HFF-Myc (cell line): ENCODE measurements around the gene PGAM1.
A peak's percentile ranks its signal among the peaks of the same experiment; 100 is the strongest.

Experiments used
- DNase-seq: peaks from one replicate; pipeline ENCODE4 v3.0.0-alpha.2; 2011; ENCODE audit warnings: low read depth; ENCODE audit errors: extremely low read depth
- H3K4me3 ChIP-seq: replicated peaks from 2 replicates; pipeline ENCODE4 v1.5.1; 2011; ENCODE audit warnings: low read depth, mild to moderate bottlenecking, control low read depth, low read length
- TF ChIP-seq, protein P1 (sequence below): IDR thresholded peaks from 2 replicates; pipeline ENCODE4 v1.5.1; 2012; ENCODE audit warnings: mild to moderate bottlenecking, low read depth, low read length, control low read depth; ENCODE audit errors: missing control alignments

The PGAM1 gene

GRCh38 chr10:97425964-97426775, at the start of gene PGAM1:
PGAM1 (plus strand) TSS chr10:97426191; CDS start chr10:97426308, 117 bp downstream.
- peak; percentile 91 for DNase-seq
- TF ChIP-seq, protein P1, sequence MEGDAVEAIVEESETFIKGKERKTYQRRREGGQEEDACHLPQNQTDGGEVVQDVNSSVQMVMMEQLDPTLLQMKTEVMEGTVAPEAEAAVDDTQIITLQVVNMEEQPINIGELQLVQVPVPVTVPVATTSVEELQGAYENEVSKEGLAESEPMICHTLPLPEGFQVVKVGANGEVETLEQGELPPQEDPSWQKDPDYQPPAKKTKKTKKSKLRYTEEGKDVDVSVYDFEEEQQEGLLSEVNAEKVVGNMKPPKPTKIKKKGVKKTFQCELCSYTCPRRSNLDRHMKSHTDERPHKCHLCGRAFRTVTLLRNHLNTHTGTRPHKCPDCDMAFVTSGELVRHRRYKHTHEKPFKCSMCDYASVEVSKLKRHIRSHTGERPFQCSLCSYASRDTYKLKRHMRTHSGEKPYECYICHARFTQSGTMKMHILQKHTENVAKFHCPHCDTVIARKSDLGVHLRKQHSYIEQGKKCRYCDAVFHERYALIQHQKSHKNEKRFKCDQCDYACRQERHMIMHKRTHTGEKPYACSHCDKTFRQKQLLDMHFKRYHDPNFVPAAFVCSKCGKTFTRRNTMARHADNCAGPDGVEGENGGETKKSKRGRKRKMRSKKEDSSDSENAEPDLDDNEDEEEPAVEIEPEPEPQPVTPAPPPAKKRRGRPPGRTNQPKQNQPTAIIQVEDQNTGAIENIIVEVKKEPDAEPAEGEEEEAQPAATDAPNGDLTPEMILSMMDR, result peak; percentile 69
- H3K4me3 ChIP-seq, result peak within 1 kb of the TSS; percentile 65

GRCh38 chr10:97376413-97376812, 49.6 kb upstream of the PGAM1 start:
- TF ChIP-seq, protein P1, result no peak
- DNase-seq, result no peak
- no peak overlapping the region for H3K4me3 ChIP-seq

DNA sequence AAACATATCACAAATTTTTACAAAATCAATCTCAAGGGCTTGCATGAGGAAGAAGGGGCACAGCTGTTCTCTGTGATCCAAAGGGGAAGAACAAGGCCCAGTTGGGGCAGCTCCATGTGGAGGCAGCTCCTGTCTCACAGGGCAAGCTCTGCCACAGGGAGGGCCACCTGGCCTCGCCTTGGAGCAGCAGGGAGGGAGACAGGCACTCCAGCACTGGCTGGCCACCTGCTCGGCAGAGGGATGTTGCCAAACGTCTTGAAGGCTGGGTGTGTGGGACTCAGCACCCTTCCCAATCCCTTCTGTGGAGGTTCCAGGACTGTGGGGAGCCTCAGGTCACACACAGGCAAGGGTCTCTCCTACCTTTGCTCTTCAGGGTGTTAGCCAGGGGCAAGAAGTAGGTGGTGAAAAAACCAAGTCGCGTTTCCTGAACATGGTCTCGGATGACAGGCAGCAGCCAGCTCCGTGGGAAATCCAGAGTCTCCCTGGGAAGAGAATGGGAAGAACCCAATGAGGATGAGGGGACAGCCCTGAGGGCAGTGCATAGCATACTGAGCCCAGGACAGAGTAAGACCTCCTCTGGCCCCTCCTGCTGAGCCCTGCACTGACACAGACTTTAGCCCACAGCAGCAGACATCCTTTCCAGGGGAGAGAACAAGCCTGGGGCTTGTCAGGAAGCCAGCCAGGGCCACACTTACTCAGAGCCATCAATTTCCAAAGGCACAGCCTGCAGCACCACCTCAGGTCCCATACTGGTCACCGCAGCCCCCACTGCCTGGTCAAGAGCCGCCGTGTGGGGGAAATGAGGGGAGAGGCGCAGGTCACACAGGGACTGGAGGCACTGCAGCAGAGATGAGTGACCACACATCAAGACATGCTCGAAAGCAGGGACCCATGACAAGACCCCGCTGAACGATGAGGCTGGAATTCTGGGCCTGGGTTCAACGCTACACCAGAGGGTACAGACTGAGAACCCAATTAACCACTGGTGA, 46.8 kb upstream of the PGAM1 start:
- no peak for DNase-seq
- H3K4me3 ChIP-seq, result no peak overlapping the region
- TF ChIP-seq, protein P1, result no peak

DNA sequence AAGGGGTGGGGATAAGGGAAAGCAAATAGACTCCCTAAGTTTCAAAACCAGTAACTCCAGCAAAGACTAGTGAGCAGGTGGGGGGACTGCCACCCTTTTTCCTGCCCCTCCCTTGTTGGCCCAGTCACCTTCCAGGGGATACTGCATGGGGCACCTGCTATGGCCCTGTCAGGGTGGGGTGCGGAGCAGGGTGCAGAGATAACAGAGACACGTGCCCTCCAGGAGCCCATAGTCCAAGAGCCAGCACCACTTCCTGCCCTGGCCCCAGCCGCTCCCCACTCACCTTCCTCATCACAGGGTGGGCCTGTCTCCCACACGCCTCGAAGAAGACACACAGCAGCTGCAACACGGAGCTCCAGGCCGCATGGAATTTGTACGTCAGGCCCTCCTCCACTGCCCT, 45.5 kb upstream of the PGAM1 start:
- no peak for DNase-seq
- no peak overlapping the region for H3K4me3 ChIP-seq
- TF ChIP-seq, protein P1, result no peak

- TF ChIP-seq, protein P1, result no peak
Observed at GRCh38 chr10:97381626-97382025, 44.4 kb upstream of the PGAM1 start.

DNA sequence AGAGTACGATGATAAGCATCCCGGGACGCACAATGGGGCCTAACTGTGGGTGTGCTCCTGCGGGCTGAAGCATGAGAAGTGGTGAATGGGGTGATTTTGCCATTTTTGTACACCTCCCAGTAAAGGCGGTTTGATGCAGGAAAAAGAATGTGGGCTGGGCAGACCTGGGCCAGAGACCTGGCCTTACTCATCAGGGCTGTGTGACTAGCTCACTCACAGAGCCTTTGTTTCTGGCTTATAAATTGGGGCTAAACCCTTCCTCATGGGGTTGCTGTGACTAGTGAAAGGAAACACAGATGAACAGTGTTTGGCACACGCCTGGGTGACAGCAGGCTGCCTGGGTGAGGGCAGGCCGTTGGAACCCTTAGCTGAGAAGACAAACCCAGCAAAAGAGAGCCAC, 42.8 kb upstream of the PGAM1 start:
- H3K4me3 ChIP-seq, result no peak overlapping the region
- TF ChIP-seq, protein P1, result no peak

More at GRCh38 chr10:97381626-97382025, 44.4 kb upstream of the PGAM1 start:
- DNase-seq, result no peak
- H3K4me3 ChIP-seq, result no peak overlapping the region

More for the DNA sequence above, 42.8 kb upstream of the PGAM1 start:
- DNase-seq, result no peak
